Ascending aorta (tissue), 2 donors: ENCODE results near the gene BET1L. TPM values are rescaled to one million over a fixed set of nuclear protein-coding genes. Genes with fewer than 3 reads are reported as not detected.

ENCODE experiments used
- DNase-seq, 2 donors: peaks; one replicate each; pipeline ENCODE4 v3.0.0-alpha.2; 2019; ENCODE audit warnings: low spot score in 2 of 2
- H3K27ac ChIP-seq, 2 donors: fragments of 200-600 bp; sonication (generic); one replicate each; pipeline ENCODE4 v1.5.1; 2016 to 2017; ENCODE audit warnings: mild to moderate bottlenecking in 1 of 2
- H3K27me3 ChIP-seq: fragments of 200-600 bp; sonication (generic); one replicate; pipeline ENCODE4 v1.5.1; 2017
- H3K36me3 ChIP-seq, 2 donors: fragments of 200-600 bp; sonication (generic); one replicate each; pipeline ENCODE4 v1.5.1; 2016
- H3K4me1 ChIP-seq, 2 donors: fragments of 200-600 bp; sonication (generic); one replicate each; pipeline ENCODE4 v1.5.1; 2016 to 2017; ENCODE audit warnings: mild to moderate bottlenecking in 1 of 2
- H3K4me3 ChIP-seq, 2 donors: fragments of 200-600 bp; sonication (generic); one replicate each; pipeline ENCODE4 v1.5.1; 2016 to 2017; ENCODE audit warnings: mild to moderate bottlenecking in 1 of 2
- H3K9me3 ChIP-seq, 2 donors: fragments of 200-600 bp; sonication (generic); one replicate each; pipeline ENCODE4 v1.5.1; 2016
- CTCF ChIP-seq, 3 experiments: fragments of 200-600 bp in 2 of 3; fragments of 450-650 bp in 1 of 3; sonication (generic) in 2 of 3; IDR thresholded peaks; one replicate each; pipeline ENCODE4 v1.5.1; 2016 to 2019; ENCODE audit warnings: antibody characterized with exemption in 3 of 3, mild to moderate bottlenecking in 1 of 3, moderate library complexity in 1 of 3
- intact Hi-C: fragments of 100-400 bp; cut with DNase I; formaldehyde crosslinking; loops from one replicate; pipeline ENCODE4 v1.15.1; 2023
- total RNA-seq: library from RNA; depleted of rRNA; stranded (reverse); fragments of >200 nt; gene quantifications from one replicate; pipeline ENCODE4 v1.1.0, GENCODE V29; 2016

BET1L gene
- 42.3 TPM for total RNA-seq

- Histone ChIP-seq H3K4me1 (peaks cover 17 to 47% of the 10 kb centered on the region in 2 donors), H3K4me3 (peak within 1 kb of the TSS; percentile 88 to 99), H3K36me3 (peaks cover 36 to 61% of the 10 kb centered on the region in 2 donors), H3K9me3 (no peaks in the 10 kb centered on the region), H3K27me3 (no peaks in the 10 kb centered on the region), H3K27ac (peak within 1 kb of the TSS; percentile 99)
- intact Hi-C loops: loop anchor here (1.0 to 5.0 kb wide), 5 partner anchors 29 to 299 kb away; partner anchors contain the start of genes IFITM2, PSMD13, PTDSS2 and SIRT3
- peak; percentile 95 to 99 for DNase-seq
- TF ChIP-seq CTCF (IDR thresholded peaks at IDR 0.05): no peak
Observed at GRCh38 chr11:207208-207862, at the start of gene BET1L, which contains the start of gene RIC8A. Gene BET1L, minus strand, starts transcription at chr11:207399. Its CDS starts 78 bp downstream, at chr11:207321. Gene RIC8A, plus strand, starts transcription at chr11:207708. Its CDS starts 1,147 bp downstream, at chr11:208855.

DNA sequence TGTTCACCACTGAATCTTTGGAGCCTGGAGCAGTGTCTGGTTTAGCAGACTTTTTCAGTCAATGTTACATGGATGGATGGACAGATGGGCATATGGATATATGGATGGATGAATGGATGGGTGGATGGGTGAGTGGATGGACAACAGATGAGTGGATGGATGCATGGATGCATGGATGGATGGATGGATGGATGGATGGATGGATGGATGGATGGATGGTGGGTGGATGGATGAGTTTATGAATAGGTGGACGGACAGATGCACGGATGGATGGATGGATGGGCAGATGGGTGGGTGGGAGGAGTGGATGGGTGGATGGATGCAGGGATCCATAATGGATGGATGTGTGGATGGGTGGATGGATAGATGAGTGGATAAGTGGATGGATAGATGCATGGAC lies 48.6 kb upstream of the BET1L start:
- no peak for TF ChIP-seq CTCF (IDR thresholded peaks at IDR 0.05)
- no peak overlapping the region for H3K4me3 ChIP-seq
- H3K4me1 ChIP-seq: no peaks in the 10 kb centered on the region
- intact Hi-C loops: no loop called here
- no peaks in the 10 kb centered on the region for H3K27me3 ChIP-seq
- H3K9me3 ChIP-seq: no peaks in the 10 kb centered on the region
- no peak overlapping the region for H3K27ac ChIP-seq
- peaks cover 18 to 22% of the 10 kb centered on the region in 2 donors for H3K36me3 ChIP-seq
- DNase-seq: no peak

DNA sequence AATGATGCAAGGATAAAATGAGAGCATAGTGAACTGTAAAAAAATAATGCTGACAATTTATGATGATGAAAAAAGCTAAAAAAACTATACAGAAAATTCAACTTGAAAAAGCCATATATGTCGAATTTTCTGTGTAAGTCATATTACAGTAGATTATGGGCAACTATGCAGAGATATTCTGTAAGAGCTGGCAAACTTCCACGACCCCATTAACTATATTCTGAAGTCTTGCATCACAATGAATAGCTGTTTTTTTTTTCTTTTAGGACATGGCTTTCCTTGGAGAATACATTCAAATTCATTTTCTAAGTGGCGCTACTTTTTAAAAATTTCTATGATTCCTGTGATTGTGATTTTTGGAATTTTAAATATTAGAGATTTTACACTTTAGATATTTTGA lies 48.0 kb upstream of the BET1L start:
- Histone ChIP-seq H3K9me3 (no peaks in the 10 kb centered on the region), H3K27ac (no peak overlapping the region), H3K36me3 (peaks cover 18 to 26% of the 10 kb centered on the region in 2 donors), H3K27me3 (no peaks in the 10 kb centered on the region), H3K4me1 (no peaks in the 10 kb centered on the region), H3K4me3 (no peak overlapping the region)
- TF ChIP-seq CTCF (IDR thresholded peaks at IDR 0.05): no peak
- intact Hi-C loops: no loop called here
- DNase-seq: no peak

DNA sequence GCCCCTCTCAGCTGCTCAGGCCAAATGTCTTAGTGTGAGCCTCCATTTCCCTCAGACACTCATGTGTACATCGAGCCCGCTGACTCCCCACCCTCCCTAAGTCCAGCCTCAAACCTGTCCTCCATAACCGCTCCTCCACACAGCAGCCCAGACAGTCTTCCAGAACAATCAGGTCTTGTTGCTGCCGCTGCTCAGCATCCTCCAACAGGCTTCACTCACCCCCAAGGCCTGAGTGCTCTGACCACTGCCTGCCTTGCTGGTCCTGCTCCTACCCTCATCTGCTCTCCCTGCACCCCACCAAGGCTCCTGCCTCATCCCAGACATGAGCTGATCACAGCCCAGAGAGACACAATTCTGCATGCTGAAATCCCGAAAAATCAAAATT lies 46.7 kb upstream of the BET1L start:
- intact Hi-C loops: loop anchor here (5.0 kb wide), 1 partner anchor 103 kb away; no protein-coding TSS in a partner anchor
- no peak for DNase-seq
- Histone ChIP-seq H3K9me3 (no peaks in the 10 kb centered on the region), H3K4me1 (no peaks in the 10 kb centered on the region), H3K4me3 (no peak overlapping the region), H3K36me3 (peaks cover 23 to 37% of the 10 kb centered on the region in 2 donors), H3K27me3 (no peaks in the 10 kb centered on the region), H3K27ac (no peak overlapping the region)
- TF ChIP-seq CTCF (IDR thresholded peaks at IDR 0.05): no peak

GRCh38 chr11:253160-253885 lies 46.1 kb upstream of the BET1L start:
- Histone ChIP-seq H3K27me3 (no peaks in the 10 kb centered on the region), H3K9me3 (no peaks in the 10 kb centered on the region), H3K4me3 (no peak overlapping the region), H3K36me3 (peaks cover 28 to 43% of the 10 kb centered on the region in 2 donors), H3K27ac (no peak overlapping the region), H3K4me1 (no peaks in the 10 kb centered on the region)
- intact Hi-C loops: loop anchor here (5.0 kb wide), 1 partner anchor 104 kb away; no protein-coding TSS in a partner anchor
- peak in 1 of 2 donors; percentile 52 for DNase-seq
- no peak for TF ChIP-seq CTCF (IDR thresholded peaks at IDR 0.05)
